ENCODE results near the gene HOXD13. TPM values are rescaled to one million over a fixed set of nuclear protein-coding genes. Genes with fewer than 3 reads are reported as not detected.

The HOXD13 gene
- total and polyA plus RNA-seq, 2 donors (not counting 3 experiments of a cell fraction or from before 2014, with no cell fraction given), result not detected

- TF ChIP-seq POLR2A (IDR thresholded peaks at IDR 0.05; ENCODE audit: low read depth, low read length) (no peak), MAX (IDR thresholded peaks at IDR 0.05; ENCODE audit: insufficient read depth, insufficient read length) (no peak), EZH2 (IDR thresholded peaks at IDR 0.05; ENCODE audit: borderline replicate concordance, low read depth, low read length, severe bottlenecking) (peak; percentile 51)
- no peak overlapping the region for H3K9ac ChIP-seq (replicated peaks; ENCODE audit: extremely low read depth, insufficient read depth, low read length)
- intact Hi-C loops (cut with micrococcal nuclease) (no loop called here), dilution Hi-C loops (cut with MboI; ENCODE audit: extremely low pct_ligation_motif_present, low sequenced_read_pairs) (no loop called here)
- H2AFZ ChIP-seq (ENCODE audit: low read depth, low read length), result no peak overlapping the region
- peaks cover 78 to 97% of the 10 kb centered on the region in 2 experiments for H3K27me3 ChIP-seq (ENCODE audit: control insufficient read depth in 2 of 2, insufficient read depth in 2 of 2, low read length in 2 of 2)
- no peaks in the 10 kb centered on the region for H3K4me1 ChIP-seq (ENCODE audit: control insufficient read depth, extremely low read depth, insufficient read depth, low read length)
- no peaks in the 10 kb centered on the region for H3K9me1 ChIP-seq (replicated peaks; ENCODE audit: control insufficient read depth, extremely low read depth, insufficient read depth, low read length)
- POLR2A ChIA-PET, result no interaction called here
- no TSS peak for BruUV-seq (replicated peaks)
- DNase-seq (ENCODE audit: low read depth, low spot score), result no peak
- no peaks in the 10 kb centered on the region for H3K36me3 ChIP-seq (ENCODE audit: control insufficient read depth in 2 of 2, extremely low read depth in 1 of 2, insufficient read depth in 2 of 2, low read length in 2 of 2)
- CTCF ChIA-PET, result interaction anchor here (1.1 to 1.5 kb wide), 3 partner anchors 22 to 709 kb away, joined by 3 to 5 read pairs (median 3); no protein-coding TSS in a partner anchor
- H3K4me3 ChIP-seq (replicated peaks in 1 of 3; ENCODE audit: insufficient read depth in 1 of 3, low read depth in 1 of 3, low read length in 3 of 3), result no peak overlapping the region
- H3K79me2 ChIP-seq (ENCODE audit: control insufficient read depth, insufficient read depth, low read length), result no peaks in the 10 kb centered on the region
- H4K20me1 ChIP-seq (replicated peaks; ENCODE audit: control insufficient read depth, extremely low read depth, insufficient read depth, low read length), result peaks cover 2% of the 10 kb centered on the region
- H3K9me3 ChIP-seq (replicated peaks; ENCODE audit: control insufficient read depth, insufficient read depth, low read length), result no peaks in the 10 kb centered on the region
- H3K27ac ChIP-seq (ENCODE audit: insufficient read depth, low read depth, low read length), result no peak overlapping the region
- FAIRE-seq, result no peak
- H3K4me2 ChIP-seq (ENCODE audit: insufficient read depth, low read length), result no peak overlapping the region
Measured at GRCh38 chr2:176076063-176076462, 16.5 kb upstream of the HOXD13 start.

GRCh38 chr2:176076796-176077195 is 15.7 kb upstream of the HOXD13 start:
- Histone ChIP-seq H3K36me3 (ENCODE audit: control insufficient read depth in 2 of 2, extremely low read depth in 1 of 2, insufficient read depth in 2 of 2, low read length in 2 of 2) (no peaks in the 10 kb centered on the region), H4K20me1 (replicated peaks; ENCODE audit: control insufficient read depth, extremely low read depth, insufficient read depth, low read length) (peaks cover 2% of the 10 kb centered on the region), H3K9me3 (replicated peaks; ENCODE audit: control insufficient read depth, insufficient read depth, low read length) (no peaks in the 10 kb centered on the region), H3K27ac (ENCODE audit: insufficient read depth, low read depth, low read length) (no peak overlapping the region), H2AFZ (ENCODE audit: low read depth, low read length) (no peak overlapping the region), H3K9ac (replicated peaks; ENCODE audit: extremely low read depth, insufficient read depth, low read length) (no peak overlapping the region), H3K4me2 (ENCODE audit: insufficient read depth, low read length) (no peak overlapping the region), H3K4me1 (ENCODE audit: control insufficient read depth, extremely low read depth, insufficient read depth, low read length) (no peaks in the 10 kb centered on the region), H3K79me2 (ENCODE audit: control insufficient read depth, insufficient read depth, low read length) (no peaks in the 10 kb centered on the region), H3K4me3 (replicated peaks in 1 of 3; ENCODE audit: insufficient read depth in 1 of 3, low read depth in 1 of 3, low read length in 3 of 3) (no peak overlapping the region), H3K9me1 (replicated peaks; ENCODE audit: control insufficient read depth, extremely low read depth, insufficient read depth, low read length) (no peaks in the 10 kb centered on the region), H3K27me3 (ENCODE audit: control insufficient read depth in 2 of 2, insufficient read depth in 2 of 2, low read length in 2 of 2) (peaks cover 78 to 97% of the 10 kb centered on the region in 2 experiments)
- ChIA-PET CTCF (interaction anchor here (1.4 kb wide), 1 partner anchor 21 kb away, joined by 3 read pairs; no protein-coding TSS in a partner anchor), POLR2A (no interaction called here)
- BruUV-seq (replicated peaks), result no TSS peak
- DNase-seq (ENCODE audit: low read depth, low spot score) (no peak), FAIRE-seq (no peak)
- dilution Hi-C loops (cut with MboI; ENCODE audit: extremely low pct_ligation_motif_present, low sequenced_read_pairs), result no loop called here
- intact Hi-C loops (cut with micrococcal nuclease), result no loop called here
- TF ChIP-seq MAX (IDR thresholded peaks at IDR 0.05; ENCODE audit: insufficient read depth, insufficient read length) (no peak), POLR2A (IDR thresholded peaks at IDR 0.05; ENCODE audit: low read depth, low read length) (no peak), FOS (IDR thresholded peaks at IDR 0.05; ENCODE audit: borderline replicate concordance, insufficient read depth, low read length) (no peak), GATA2 (IDR thresholded peaks at IDR 0.05; ENCODE audit: insufficient read depth, insufficient read length, low read depth, low read length) (no peak), EZH2 (IDR thresholded peaks at IDR 0.05; ENCODE audit: borderline replicate concordance, low read depth, low read length, severe bottlenecking) (peak; percentile 7)
